ENCODE results near the gene GAPDH.
"Not testable (repeated sequence)": the region's sequence is repeated elsewhere in the genome, so short reads cannot be mapped to it uniquely, and the experiment has no call there.

The GAPDH gene

GRCh38 chr12:6569786-6570185, 35.5 kb downstream of the GAPDH start:
- Histone ChIP-seq H3K9me3 (ENCODE audit: low read length) (no peaks in the 10 kb centered on the region), H3K36me3 (ENCODE audit: insufficient read depth, low read length) (peaks cover 63% of the 10 kb centered on the region), H2AFZ (ENCODE audit: low read depth, low read length) (no peak overlapping the region), H3K4me1 (ENCODE audit: insufficient read depth, low read length) (peaks cover 6% of the 10 kb centered on the region), H3K4me3 (ENCODE audit: low read length) (no peak overlapping the region), H3K27me3 (ENCODE audit: insufficient read depth, low read length) (no peaks in the 10 kb centered on the region)

DNA sequence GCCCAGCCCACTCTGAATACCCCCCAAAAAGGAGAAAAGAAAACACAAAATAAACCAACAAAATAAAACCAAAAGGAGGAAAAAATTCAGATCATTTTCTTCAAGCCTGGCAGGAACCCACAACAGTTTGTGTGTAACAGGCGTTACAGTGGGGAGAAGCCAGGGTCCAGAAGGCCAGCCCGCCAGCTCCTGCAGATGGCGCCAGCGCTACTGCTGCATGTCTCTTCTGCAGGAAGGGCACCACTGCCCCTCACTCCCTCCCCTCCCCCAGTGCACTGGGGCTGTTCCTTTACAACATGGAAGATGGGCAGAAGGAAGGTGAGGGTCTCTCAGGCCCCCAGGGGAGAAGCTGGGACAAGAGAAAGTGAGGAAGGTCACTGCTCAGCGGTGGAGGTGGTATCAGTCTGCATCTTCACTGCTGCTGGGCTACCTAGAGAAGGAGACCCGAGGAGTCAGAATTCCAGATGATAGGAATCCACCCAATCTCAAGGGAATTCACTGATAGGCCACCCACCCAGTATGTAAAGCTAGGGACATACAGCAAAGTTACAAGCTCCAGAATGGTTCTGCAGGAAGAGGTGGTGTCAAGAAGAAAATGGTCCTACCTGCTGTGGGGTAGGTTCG, 36.1 kb downstream of the GAPDH start:
- H3K36me3 ChIP-seq (ENCODE audit: insufficient read depth, low read length): peaks cover 64% of the 10 kb centered on the region
- peaks cover 6% of the 10 kb centered on the region for H3K4me1 ChIP-seq (ENCODE audit: insufficient read depth, low read length)
- H3K27me3 ChIP-seq (ENCODE audit: insufficient read depth, low read length): no peaks in the 10 kb centered on the region

GRCh38 chr12:6573001-6573400, 38.7 kb downstream of the GAPDH start:
- Histone ChIP-seq H3K9me3 (ENCODE audit: low read length) (no peaks in the 10 kb centered on the region), H3K27me3 (ENCODE audit: insufficient read depth, low read length) (no peaks in the 10 kb centered on the region), H3K4me3 (ENCODE audit: low read length) (no peak overlapping the region), H2AFZ (ENCODE audit: low read depth, low read length) (no peak overlapping the region), H3K36me3 (ENCODE audit: insufficient read depth, low read length) (peaks cover 77% of the 10 kb centered on the region), H3K4me1 (ENCODE audit: insufficient read depth, low read length) (no peaks in the 10 kb centered on the region)

More for the DNA sequence above, 36.1 kb downstream of the GAPDH start:
- Histone ChIP-seq H3K4me3 (ENCODE audit: low read length) (no peak overlapping the region), H2AFZ (ENCODE audit: low read depth, low read length) (no peak overlapping the region), H3K9me3 (ENCODE audit: low read length) (no peaks in the 10 kb centered on the region)

DNA sequence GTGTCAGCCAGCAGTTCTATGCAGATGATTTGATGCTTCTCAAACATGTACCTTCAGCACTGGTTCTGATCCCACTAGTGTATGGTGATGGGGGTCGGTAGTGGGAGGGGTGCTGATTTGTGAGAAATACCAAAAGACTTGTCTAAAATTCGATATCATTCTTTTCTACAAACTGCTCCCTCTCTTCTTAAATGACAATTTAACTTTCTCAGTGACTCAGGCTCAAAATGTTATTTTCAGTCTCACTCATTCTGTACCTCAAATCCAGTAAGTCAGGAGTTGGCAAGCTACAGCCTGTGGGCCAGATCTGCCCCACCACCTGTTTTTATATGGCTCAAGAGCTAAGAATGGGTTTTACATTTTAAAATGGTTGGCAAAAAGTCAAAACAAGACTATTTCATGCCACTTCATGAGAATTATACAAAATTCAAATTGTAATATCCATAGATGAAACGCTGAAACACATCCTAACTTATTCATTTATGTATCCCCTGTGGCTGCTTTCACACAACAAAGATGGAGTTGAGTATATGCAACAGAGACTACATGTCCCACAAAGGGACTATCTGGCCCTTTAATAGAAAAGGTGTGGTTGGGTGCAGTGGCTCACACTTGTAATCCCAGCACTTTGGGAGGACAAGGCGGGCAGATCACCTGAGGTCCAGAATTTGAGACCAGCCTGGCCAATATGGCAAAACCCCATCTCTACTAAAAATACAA, 40.4 kb downstream of the GAPDH start:
- no peaks in the 10 kb centered on the region for H3K4me1 ChIP-seq (ENCODE audit: insufficient read depth, low read length)
- H3K4me3 ChIP-seq (ENCODE audit: low read length): no peak overlapping the region
- H3K27me3 ChIP-seq (ENCODE audit: insufficient read depth, low read length): no peaks in the 10 kb centered on the region
- peaks cover 81% of the 10 kb centered on the region for H3K36me3 ChIP-seq (ENCODE audit: insufficient read depth, low read length)
- H2AFZ ChIP-seq (ENCODE audit: low read depth, low read length): no peak overlapping the region
- H3K9me3 ChIP-seq (ENCODE audit: low read length): no peaks in the 10 kb centered on the region

DNA sequence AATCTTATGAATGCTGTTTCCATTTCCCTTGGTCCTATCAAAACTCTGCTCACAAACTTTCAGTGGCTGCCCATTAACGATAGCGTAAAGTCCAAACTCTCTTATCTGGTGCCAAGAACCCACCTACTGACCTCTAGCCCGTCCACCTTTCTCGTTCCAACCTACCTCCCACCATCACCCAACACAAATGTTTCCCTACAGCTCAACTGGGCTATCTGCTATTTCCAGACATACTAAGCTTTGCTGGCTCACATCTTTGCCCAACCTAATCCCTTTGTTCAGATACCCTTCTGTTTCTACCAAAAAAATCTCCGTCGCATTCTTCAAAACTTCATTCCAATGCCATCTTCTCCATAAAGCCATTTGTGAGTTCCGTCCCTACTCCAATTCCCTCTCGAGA, 41.3 kb downstream of the GAPDH start:
- Histone ChIP-seq H3K27me3 (ENCODE audit: insufficient read depth, low read length) (no peaks in the 10 kb centered on the region), H3K4me3 (ENCODE audit: low read length) (no peak overlapping the region), H3K9me3 (ENCODE audit: low read length) (no peaks in the 10 kb centered on the region), H3K4me1 (ENCODE audit: insufficient read depth, low read length) (no peaks in the 10 kb centered on the region), H3K36me3 (ENCODE audit: insufficient read depth, low read length) (peaks cover 77% of the 10 kb centered on the region), H2AFZ (ENCODE audit: low read depth, low read length) (no peak overlapping the region)

DNA sequence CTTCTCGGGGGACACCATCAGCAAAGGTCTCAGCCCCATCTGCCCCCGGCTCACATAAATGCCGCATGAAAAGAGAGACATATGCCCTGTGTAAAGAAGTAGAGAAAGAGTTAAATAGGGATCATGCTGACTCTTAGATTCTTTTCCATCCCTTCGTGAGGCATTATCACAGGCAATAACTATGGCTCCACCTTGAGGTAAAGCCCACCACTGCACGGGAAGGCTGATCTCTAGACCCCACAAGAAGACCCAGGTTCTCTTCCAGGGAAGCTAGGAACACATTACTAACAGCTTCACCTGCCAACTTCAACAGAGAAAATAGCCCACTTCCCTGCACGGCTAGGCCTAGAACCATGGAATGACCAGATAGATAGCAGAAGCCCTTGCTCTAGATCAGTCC, 47.9 kb downstream of the GAPDH start:
- no peak overlapping the region for H3K4me3 ChIP-seq (ENCODE audit: low read length)
- no peaks in the 10 kb centered on the region for H3K27me3 ChIP-seq (ENCODE audit: insufficient read depth, low read length)
- H2AFZ ChIP-seq (ENCODE audit: low read depth, low read length): no peak overlapping the region
- H3K4me1 ChIP-seq (ENCODE audit: insufficient read depth, low read length): no peaks in the 10 kb centered on the region
- no peaks in the 10 kb centered on the region for H3K9me3 ChIP-seq (ENCODE audit: low read length)
- H3K36me3 ChIP-seq (ENCODE audit: insufficient read depth, low read length): peaks cover 85% of the 10 kb centered on the region

DNA sequence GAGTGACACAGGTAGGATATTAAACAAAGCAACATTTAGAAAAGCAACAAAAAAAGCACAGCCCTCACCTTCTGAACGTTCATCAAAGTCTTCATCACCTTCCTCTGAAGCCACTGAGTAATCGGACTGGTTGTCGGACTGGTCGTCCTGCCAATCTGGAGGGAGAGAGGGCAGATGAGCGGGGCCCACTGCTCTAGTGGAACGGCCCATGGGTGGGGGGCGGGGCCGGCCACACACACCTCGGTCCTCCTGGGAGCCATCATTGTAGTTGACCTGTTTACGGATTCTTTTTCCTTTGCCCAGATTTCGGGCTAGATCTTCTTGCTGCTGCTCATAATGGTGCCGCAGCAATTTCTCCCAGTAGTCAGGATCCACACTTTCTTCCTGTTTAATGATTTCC, 48.6 kb downstream of the GAPDH start:
- H3K4me3 ChIP-seq (ENCODE audit: low read length): no peak overlapping the region
- no peaks in the 10 kb centered on the region for H3K27me3 ChIP-seq (ENCODE audit: insufficient read depth, low read length)
- H3K4me1 ChIP-seq (ENCODE audit: insufficient read depth, low read length): no peaks in the 10 kb centered on the region
- no peak overlapping the region for H2AFZ ChIP-seq (ENCODE audit: low read depth, low read length)
- H3K9me3 ChIP-seq (ENCODE audit: low read length): no peaks in the 10 kb centered on the region
- H3K36me3 ChIP-seq (ENCODE audit: insufficient read depth, low read length): peaks cover 85% of the 10 kb centered on the region

DNA sequence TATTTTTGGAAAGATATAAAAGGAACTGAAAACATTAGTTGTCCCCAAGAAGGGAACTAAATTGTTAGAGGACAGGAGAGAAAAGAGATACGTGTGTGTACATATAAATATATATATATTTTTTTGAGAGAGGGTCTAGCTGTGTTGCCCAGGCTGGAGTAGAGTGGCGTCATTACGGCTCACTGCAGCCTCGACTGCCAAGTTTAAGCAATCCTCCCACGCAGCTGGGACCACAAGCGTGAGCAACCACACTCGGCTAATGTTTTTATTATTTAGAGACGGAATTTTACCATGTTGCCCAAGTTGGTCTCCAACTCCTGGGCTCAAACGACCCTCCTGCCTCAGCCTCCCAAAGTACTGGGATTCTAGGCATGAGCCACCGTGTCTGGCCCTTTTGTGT, 50.0 kb downstream of the GAPDH start:
- H3K27me3 ChIP-seq (ENCODE audit: insufficient read depth, low read length): no peaks in the 10 kb centered on the region
- peaks cover 85% of the 10 kb centered on the region for H3K36me3 ChIP-seq (ENCODE audit: insufficient read depth, low read length)
- no peak overlapping the region for H2AFZ ChIP-seq (ENCODE audit: low read depth, low read length)
- no peaks in the 10 kb centered on the region for H3K9me3 ChIP-seq (ENCODE audit: low read length)
- no peaks in the 10 kb centered on the region for H3K4me1 ChIP-seq (ENCODE audit: insufficient read depth, low read length)
- H3K4me3 ChIP-seq (ENCODE audit: low read length): no peak overlapping the region

DNA sequence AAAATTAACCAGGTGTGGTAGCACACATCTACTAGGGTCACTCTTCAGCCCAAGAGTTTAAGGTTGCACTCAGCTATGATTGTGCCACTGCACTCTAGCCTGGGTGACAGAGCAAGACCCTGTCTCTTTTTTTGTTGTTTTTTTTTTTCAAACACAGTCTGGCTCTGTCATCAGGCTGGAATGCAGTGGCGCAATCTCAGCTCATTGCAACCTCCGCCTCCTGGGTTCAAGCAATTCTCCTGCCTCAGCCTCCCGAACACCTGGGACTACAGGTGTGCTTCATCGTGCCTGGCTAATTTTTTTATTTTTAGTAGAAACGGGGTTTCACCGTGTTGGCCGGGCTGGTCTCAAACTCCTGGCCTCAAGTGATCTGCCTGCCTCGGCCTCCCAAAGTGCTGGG, 52.3 kb downstream of the GAPDH start:
- H3K27me3 ChIP-seq (ENCODE audit: insufficient read depth, low read length); H3K9me3 ChIP-seq (ENCODE audit: low read length); H3K4me3 ChIP-seq (ENCODE audit: low read length); H2AFZ ChIP-seq (ENCODE audit: low read depth, low read length); H3K4me1 ChIP-seq (ENCODE audit: insufficient read depth, low read length): not testable (repeated sequence)
- H3K36me3 ChIP-seq (ENCODE audit: insufficient read depth, low read length): peaks cover 88% of the 10 kb centered on the region
